Left ventricle myocardium inferior (tissue), 1 donor: ENCODE data around the gene RSRC1. TPM values are rescaled to one million over a fixed set of nuclear protein-coding genes. Genes with fewer than 3 reads are reported as not detected.
A peak's percentile ranks its signal among the peaks of the same experiment; 100 is the strongest.
"Not testable (repeated sequence)": the region's sequence is repeated elsewhere in the genome, so short reads cannot be mapped to it uniquely, and the experiment has no call there.

Experiments
- DNase-seq: peaks from one replicate; pipeline ENCODE4 v3.0.0-alpha.2; 2020
- H3K27ac ChIP-seq: fragments of 200-600 bp; replicated peaks from 2 replicates; pipeline ENCODE4 v1.8.0; 2021
- H3K27me3 ChIP-seq: fragments of 200-600 bp; 2 replicates; pipeline ENCODE4 v1.8.0; 2021; ENCODE audit warnings: low read depth
- H3K36me3 ChIP-seq: fragments of 200-600 bp; 2 replicates; pipeline ENCODE4 v1.8.0; 2021
- H3K4me1 ChIP-seq: fragments of 200-600 bp; 2 replicates; pipeline ENCODE4 v1.8.0; 2021
- H3K4me3 ChIP-seq: fragments of 200-600 bp; 2 replicates; pipeline ENCODE4 v1.8.0; 2021; ENCODE audit warnings: mild to moderate bottlenecking, moderate library complexity
- H3K9me3 ChIP-seq: fragments of 200-600 bp; replicated peaks from 2 replicates; pipeline ENCODE4 v1.8.0; 2021
- CTCF ChIP-seq: fragments of 200-600 bp; IDR thresholded peaks from 2 replicates; pipeline ENCODE4 v1.8.0; 2021; ENCODE audit warnings: antibody characterized with exemption, mild to moderate bottlenecking, borderline replicate concordance
- intact Hi-C: fragments of 100-400 bp; cut with micrococcal nuclease; formaldehyde crosslinking; loops from one replicate; pipeline ENCODE4 v1.11.0; 2022
- long read RNA-seq: library from polyadenylated mRNA; unstranded; transcript quantifications from one replicate; pipeline ENCODE4 v2.0.0, GENCODE V29; 2021
- total RNA-seq: library from RNA; stranded (reverse); fragmentation: NEBNext Ultra II Directional; extraction: Animal tissue kit (Norgen Biotek cat#: 25700); gene quantifications from one replicate; pipeline ENCODE4 v1.2.1, GENCODE V29; 2021
- donor health status: DM: no; HTN: yes; CAD: no; lungs with severe emphysema.

Gene RSRC1, protein sequence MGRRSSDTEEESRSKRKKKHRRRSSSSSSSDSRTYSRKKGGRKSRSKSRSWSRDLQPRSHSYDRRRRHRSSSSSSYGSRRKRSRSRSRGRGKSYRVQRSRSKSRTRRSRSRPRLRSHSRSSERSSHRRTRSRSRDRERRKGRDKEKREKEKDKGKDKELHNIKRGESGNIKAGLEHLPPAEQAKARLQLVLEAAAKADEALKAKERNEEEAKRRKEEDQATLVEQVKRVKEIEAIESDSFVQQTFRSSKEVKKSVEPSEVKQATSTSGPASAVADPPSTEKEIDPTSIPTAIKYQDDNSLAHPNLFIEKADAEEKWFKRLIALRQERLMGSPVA
- total RNA-seq = 19.1 TPM
- long read RNA-seq, transcript RSRC1-201 (10 exons, 1,727 nt) = major isoform, 7 of 13 reads
- long read RNA-seq, partial matches to known transcripts = 0 of 13 reads
- long read RNA-seq, other reads (novel, unspliced or antisense) = 2 of 13 reads

- peaks cover 50% of the 10 kb centered on the region for H3K4me1 ChIP-seq
- intact Hi-C loops = no loop called here
- peak within 1 kb of the TSS; percentile 76 for H3K27ac ChIP-seq
- peaks cover 44% of the 10 kb centered on the region for H3K27me3 ChIP-seq
- peaks cover 12% of the 10 kb centered on the region for H3K9me3 ChIP-seq
- no peak for TF ChIP-seq CTCF
- H3K36me3 ChIP-seq = peaks cover 4% of the 10 kb centered on the region
- H3K4me3 ChIP-seq = peak within 1 kb of the TSS; percentile 88
- peak; percentile 80 for DNase-seq
Measured at GRCh38 chr3:158109804-158110657, at the start of gene RSRC1. Gene RSRC1, plus strand, starts transcription at chr3:158110089. Its CDS starts 12,016 bp downstream, at chr3:158122105.

DNA sequence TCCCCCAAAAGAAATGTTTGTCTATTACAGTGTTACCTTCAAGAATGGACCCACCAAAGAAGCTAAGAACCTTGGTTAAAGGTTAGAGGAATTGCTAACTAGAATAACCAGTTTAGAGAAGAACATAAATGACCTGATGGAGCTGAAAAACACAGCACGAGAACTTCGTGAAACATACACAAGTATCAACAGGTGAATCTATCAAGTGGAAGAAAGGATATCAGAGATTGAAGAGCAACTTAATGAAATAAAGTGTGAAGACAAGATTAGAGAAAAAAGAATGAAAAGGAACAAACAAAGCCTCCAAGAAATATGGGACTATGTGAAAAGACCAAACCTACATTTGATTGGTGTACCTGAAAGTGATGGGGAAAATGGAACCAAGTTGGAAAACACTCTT is 44.3 kb upstream of the RSRC1 start:
- H3K4me1 ChIP-seq, DNase-seq, H3K27ac ChIP-seq, H3K27me3 ChIP-seq, H3K9me3 ChIP-seq, H3K36me3 ChIP-seq, intact Hi-C loops, H3K4me3 ChIP-seq: not testable (repeated sequence)

DNA sequence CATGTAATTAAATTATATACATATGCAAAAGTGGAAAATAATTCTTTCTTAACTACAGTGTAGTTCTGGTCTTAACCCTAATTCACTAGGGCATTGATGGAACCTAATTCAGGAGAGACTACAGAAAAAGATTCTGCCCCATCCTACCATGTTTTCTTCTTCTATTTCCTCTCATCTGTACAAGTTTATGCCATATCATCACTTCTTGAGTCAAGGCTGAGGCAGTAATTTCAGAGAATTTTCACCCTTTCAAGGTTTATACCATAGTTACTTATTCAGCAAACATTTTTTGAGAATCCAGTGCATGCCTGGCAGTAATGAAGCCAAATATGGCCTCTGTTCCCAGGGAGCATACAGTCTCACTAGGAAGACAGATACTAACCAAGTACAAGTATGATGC is 37.1 kb upstream of the RSRC1 start:
- Histone ChIP-seq H3K4me3 (no peak overlapping the region), H3K4me1 (no peaks in the 10 kb centered on the region), H3K36me3 (no peaks in the 10 kb centered on the region), H3K9me3 (no peaks in the 10 kb centered on the region), H3K27ac (no peak overlapping the region), H3K27me3 (peaks cover 38% of the 10 kb centered on the region)
- intact Hi-C loops = no loop called here
- no peak for DNase-seq
- TF ChIP-seq CTCF = no peak

DNA sequence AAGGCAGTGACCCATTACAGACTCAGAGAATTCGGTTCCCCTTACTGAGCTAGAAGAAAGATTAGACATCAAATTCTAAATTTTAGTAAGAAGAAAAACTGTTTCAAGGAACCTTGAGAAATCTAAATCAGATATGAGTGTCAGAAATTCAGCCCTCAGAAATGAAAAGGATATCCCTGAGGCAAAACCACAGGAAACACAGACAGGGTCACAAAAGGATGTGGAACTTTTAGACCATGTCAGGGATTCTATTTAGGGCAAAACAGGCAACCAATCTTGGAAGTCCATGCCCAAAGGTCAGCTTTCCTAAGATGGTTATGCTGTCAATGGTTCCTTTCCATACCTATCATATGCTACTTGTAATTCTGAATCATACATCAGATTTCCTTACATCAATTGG is 35.3 kb upstream of the RSRC1 start:
- no peak for DNase-seq
- Histone ChIP-seq H3K4me3 (no peak overlapping the region), H3K27ac (no peak overlapping the region), H3K4me1 (no peaks in the 10 kb centered on the region), H3K9me3 (no peaks in the 10 kb centered on the region), H3K27me3 (peaks cover 56% of the 10 kb centered on the region), H3K36me3 (no peaks in the 10 kb centered on the region)
- no peak for TF ChIP-seq CTCF
- intact Hi-C loops = no loop called here

DNA sequence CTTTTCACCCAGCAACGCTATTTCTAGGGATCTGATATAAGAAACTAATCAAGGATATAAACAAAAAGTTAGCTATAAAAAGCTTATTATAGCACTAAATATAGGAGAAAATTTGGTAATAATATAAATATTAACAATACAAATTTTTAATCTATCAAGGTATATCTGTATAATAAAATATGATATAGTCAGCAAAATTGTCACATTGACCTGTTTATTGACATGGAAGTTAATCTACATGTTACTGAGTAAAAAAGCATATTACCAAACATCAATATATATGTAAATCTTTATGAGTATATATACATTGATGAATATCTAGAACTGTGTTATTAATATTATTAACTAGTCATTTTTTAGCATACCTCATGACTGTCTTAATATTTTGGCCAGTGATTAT is 30.3 kb upstream of the RSRC1 start:
- DNase-seq = no peak
- H3K4me3 ChIP-seq = no peak overlapping the region
- TF ChIP-seq CTCF = no peak
- no peaks in the 10 kb centered on the region for H3K36me3 ChIP-seq
- H3K4me1 ChIP-seq = no peaks in the 10 kb centered on the region
- no peaks in the 10 kb centered on the region for H3K9me3 ChIP-seq
- intact Hi-C loops = no loop called here
- H3K27me3 ChIP-seq = peaks cover 90% of the 10 kb centered on the region
- no peak overlapping the region for H3K27ac ChIP-seq
